GM18505 (cell line): ENCODE results near the gene BMPR2.
"Not testable (repeated sequence)": the region's sequence is repeated elsewhere in the genome, so short reads cannot be mapped to it uniquely, and the experiment has no call there.

Experiments used
- ATAC-seq: cut with Tn5 transposase; IDR thresholded peaks from one replicate; pipeline ENCODE4 v1.9.1; 2021; ENCODE audit not compliant: unreplicated experiment
- POLR2A ChIP-seq: IDR thresholded peaks from 4 replicates; pipeline ENCODE4 v1.6.1; 2011; ENCODE audit warnings: borderline replicate concordance; ENCODE audit not compliant: insufficient read depth, insufficient read length; ENCODE audit errors: extremely low read depth

BMPR2 gene

DNA sequence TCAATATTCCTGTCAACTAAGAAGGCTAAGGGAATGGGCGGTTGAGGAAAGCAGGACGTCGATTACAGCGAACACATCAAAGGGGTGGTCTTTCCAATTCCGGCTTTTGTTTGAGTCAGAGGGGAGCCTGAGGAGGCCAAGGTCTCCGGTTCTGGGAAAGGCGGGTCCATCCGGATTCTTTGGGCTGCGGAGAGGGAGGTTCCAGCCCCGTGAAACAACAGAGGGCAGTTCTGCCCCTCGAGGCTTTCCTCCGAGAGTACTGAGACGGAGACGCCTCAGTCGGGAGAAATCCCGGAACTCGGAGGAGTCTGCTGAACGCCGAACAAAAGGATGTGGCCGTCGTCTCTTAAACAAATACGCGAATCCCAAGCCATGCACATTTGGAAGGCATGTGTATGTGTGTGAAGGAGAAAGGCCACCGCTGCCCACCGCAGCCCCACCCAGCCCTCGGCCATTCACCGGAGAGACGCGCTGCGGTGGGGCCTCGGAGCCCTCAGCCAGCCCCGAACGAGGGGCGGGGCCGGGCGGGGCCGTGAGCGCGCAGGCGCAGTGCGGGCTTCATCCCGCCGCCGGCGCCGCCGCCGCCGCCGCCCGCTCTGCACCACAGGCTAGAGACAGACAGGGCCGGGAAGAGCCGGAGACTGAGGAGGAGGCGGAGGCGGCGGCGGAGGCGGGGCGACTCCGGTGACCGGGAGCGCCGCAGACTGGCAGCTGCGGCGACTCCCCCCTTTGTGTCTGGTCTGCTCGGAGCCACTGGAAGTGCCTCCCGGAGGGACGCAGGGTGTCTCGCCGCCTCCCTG, at the start of gene BMPR2:
TSS of gene BMPR2 (plus strand) at position 719 of the 800 bp plus-strand sequence. CDS start 1,148 bp downstream, outside the sequence.
- ATAC-seq, result peak; percentile 65
- peak; percentile 90 for TF ChIP-seq POLR2A

DNA sequence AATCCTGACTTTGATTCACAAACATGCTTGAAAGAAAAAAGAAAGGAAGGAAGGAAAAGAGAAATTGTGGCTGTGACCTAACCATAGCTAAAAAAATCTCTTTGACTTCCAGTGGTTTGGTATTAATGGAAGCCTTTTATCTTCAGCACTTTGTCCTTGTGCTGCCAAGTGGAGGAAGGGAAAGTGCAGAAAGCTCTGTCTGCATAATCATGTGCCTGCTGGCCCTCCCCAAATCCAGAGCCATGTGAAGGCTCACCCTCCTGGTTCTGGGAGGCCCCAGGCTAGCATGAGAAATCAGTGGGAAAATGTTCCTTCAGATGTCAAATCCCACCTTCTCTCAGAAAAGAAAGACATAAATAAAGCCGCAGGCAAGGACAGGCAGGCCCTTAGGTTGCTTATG, 48.3 kb upstream of the BMPR2 start:
- no peak for TF ChIP-seq POLR2A
- no peak for ATAC-seq

DNA sequence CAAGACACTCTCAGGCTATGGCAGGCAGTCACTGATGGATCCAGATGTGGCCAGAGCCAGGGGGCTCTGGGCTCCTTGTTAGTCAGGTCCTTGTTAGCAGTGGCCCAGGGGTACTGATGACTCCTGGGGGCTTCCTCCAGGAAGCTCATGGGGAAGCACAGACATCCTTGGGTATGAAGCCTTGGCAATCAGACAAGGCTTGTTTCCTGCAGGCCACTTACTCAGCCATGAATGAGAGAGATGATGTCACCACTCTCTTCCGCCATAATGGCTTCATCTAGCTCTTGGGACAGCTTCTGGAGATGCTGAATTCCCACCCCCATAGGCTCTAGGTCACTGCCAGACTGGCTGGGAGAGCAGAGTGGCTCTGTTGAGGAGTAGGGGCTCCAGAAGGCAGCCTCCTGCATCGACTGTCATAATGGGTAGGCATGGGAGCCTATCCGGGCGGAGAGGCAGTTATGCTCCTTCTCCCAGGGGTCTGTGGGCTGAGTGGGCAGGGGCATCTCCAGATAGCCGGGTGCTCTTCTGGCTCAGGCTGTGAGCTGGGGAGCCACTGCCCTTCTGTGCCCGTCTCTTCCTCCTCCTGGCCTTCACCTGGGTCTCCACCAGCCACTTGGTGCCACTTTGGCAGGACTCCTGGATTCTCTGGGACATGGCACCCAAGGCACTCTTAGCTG, 40.2 kb upstream of the BMPR2 start:
- no peak for TF ChIP-seq POLR2A
- no peak for ATAC-seq

DNA sequence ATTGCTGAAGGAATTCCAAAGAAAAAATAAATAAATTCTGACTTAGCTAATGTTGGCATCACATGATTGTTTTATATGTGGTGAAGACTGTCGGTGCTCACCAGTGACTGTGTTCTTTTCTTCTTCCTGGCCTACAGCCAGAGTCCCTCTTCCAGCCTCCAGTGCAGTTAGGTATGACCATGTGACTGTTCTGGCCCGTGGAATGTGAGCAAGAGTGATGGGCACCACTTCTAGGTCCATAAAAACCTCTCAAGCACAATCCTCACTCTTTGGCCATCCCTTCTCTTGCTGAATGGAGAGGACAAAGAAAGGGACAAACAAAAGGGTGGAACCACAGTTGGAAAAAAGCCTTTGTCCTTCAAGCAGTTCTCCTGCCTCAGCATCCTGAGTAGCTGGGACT, 39.0 kb upstream of the BMPR2 start:
- no peak for TF ChIP-seq POLR2A
- no peak for ATAC-seq

- no peak for TF ChIP-seq POLR2A
- ATAC-seq, result no peak
Measured at GRCh38 chr2:202337706-202338346, 38.3 kb upstream of the BMPR2 start.

DNA sequence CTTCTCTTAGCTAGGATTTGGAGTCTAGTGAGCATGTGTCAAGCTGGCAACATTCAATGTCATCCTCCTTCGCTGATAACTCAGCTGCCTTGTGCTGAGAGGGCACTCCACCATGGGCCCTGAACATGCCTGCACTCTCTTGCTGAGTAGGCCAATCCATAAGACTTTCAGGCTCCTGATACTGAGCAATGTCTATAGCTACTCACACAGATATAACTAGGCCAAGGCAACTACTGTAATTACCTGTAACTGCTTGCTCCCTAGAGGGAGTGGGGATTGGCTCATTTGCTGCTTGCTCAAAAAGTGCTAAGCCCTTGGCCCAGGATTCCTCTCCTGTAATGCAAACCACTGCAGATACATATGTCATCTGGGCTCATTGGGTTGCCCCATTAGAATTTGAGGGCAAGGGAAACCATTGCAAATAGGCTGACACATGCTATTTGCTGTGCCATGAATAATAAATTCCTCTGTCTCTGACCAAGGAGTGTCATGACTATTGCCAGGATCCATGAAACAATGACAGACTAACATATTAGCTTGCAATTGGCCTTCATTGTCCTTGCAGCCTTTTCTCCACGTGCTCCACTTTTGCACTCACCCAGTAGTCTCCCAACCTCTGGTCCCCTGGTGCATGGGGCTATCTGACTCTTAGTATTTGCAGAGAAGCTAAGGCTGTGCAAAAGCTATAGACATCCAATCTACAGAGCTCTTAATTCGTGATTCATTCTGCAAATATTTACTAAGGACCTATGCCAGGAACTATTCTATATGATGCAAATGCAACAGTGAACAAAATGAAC, 36.9 kb upstream of the BMPR2 start:
- no peak for TF ChIP-seq POLR2A
- no peak for ATAC-seq

DNA sequence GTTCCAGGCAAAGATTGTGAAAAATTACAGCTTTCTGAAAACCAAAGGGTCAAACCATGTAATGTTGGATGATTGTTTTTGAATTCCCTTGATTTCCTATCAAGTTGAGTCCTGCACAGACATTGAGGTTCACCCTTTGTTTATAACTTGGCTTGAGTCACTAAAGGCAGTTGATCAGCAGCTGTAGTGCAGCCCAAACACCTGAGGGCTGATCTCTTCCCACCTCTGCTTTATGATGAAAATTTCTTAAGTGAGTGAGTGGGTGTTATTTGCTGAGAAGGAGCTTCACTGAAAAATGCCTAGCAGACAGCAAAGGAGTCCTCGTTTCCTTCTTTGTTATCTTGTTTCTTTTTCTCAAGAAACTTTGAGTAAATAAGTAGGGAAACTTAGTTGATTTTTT, 31.9 kb upstream of the BMPR2 start:
- ATAC-seq, result no peak
- no peak for TF ChIP-seq POLR2A

DNA sequence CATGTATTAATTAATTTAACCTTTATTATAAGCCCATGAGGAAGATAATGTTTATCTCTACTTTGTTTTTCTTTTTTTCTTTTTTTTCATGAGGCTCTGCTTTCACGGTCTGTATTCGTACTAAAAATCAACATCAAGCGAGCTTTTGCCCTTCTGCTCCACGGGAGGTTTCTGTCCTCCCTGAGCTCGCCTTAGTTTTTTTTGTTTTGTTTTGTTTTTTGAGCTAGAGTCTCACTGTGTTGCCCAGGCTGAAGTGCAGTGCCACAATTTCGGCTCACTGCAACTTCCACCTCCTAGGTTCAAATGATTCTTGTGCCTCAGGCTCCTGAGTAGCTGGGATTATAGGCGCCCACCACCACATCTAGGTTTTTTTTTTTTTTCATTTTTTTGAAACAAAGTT, 29.9 kb upstream of the BMPR2 start:
- no peak for ATAC-seq
- TF ChIP-seq POLR2A, result no peak

- TF ChIP-seq POLR2A, result no peak
- ATAC-seq, result no peak
Measured at GRCh38 chr2:202353430-202353829, 22.7 kb upstream of the BMPR2 start.

DNA sequence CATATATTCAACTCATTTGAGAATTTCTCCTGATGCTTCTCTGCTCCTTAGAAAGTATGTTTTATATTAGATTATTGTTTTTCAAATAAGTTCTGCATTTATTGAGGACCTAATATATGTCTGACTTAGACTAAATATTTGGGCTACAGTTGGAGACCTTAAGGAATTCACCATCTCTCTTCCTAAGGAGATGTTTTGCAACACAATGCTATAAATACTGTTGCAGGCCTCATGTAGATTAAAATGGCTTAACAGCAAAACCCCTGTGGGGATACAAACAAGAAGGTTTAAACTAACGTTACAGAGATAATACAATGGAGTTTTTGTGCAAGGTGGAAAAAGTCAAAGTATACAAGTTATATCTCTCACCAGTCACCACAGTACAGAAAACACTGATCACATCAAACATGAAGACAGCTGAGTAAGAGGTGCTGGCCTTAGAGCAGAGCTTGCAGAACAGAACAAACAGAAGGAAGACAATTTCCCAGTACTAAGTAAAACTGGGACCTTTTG, 20.1 kb upstream of the BMPR2 start:
- ATAC-seq, result no peak
- TF ChIP-seq POLR2A, result no peak

DNA sequence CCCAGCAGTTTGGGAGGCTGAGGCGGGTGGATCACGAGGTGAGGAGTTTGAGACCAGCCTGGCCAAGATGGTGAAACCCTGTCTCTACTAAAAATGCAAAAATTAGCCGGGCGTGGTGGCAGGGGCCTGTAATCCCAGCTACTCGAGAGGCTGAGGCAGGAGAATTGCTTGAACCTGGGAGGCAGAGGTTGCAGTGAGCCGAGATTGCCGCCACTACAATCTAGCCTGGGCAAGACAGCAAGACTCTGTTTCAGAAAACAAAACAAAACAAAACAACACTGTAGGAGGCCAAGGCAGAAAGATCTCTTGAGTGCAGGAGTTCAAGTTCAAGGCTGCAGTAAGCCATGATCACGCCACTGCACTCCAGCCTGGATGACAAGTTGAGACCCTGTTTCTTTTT, 17.2 kb upstream of the BMPR2 start:
- not testable (repeated sequence) for ATAC-seq

DNA sequence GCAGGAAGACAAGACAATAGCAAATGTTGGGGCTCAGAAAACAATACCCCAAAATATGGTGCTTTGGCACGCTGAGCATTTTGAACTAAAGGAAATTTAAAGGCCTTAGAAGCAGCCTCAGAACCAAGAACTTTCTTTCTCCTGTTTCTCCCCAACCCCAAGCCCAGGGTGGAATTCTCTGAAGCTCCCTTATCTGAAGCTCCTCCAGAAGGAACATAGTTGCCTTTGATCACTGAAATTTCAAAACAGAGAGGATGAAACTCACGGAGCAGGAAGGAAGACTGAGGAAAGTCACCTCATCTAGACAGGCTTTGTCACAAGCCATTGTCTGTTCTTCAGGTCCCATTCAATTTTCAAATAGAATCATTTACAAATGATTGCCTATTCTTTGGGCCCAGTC, 15.5 kb upstream of the BMPR2 start:
- no peak for TF ChIP-seq POLR2A
- no peak for ATAC-seq

GRCh38 chr2:202361108-202361507, 15.0 kb upstream of the BMPR2 start:
- no peak for TF ChIP-seq POLR2A
- ATAC-seq, result no peak
